Measurements from ENCODE around the gene PML. TPM values are rescaled to one million over a fixed set of nuclear protein-coding genes. Genes with fewer than 3 reads are reported as not detected.

PML gene
- polyA plus RNA-seq, 1 donor, result 45.5 TPM

DNA sequence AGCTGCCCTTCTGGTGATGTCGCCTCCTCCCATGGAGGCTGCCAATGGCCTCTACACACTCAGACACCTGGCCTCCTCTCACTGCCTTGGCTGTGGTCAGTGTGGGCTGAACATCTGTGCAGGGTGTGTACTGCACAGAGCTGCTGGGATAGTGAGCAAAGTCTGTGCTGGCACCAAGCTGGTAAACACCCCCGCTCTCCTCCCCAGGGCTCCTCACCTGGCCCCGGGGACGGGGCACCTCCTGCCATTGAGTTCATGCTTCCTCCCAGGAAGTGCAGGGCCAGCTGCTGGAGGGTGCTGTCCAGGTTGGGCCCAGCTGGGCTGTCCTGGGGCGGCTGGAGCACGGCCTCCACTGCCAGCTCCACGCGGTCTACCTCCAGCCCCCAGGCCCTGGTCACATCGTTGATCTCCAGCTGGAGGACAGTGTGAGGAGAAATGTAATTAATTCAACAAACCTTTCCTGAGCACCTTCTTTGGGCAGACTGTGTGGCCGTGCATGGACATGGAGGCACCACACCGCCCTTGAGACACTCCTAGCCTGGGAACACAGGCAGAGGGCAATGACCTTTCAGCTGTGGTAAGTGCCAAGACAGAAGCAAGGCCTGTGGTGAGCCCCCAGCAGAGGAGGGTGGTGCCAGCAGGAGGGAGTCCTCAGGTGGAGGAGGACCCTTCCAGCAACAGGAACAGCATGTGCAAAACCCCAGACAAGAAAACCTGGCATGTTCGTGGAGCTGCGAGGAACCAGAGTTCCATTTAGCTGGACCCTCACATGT is 9.2 kb upstream of the PML start:
- no peak for DNase-seq

- no peak for DNase-seq
These were observed 8.3 kb upstream of the PML start for GRCh38 chr15:73986055-73986775.

DNA sequence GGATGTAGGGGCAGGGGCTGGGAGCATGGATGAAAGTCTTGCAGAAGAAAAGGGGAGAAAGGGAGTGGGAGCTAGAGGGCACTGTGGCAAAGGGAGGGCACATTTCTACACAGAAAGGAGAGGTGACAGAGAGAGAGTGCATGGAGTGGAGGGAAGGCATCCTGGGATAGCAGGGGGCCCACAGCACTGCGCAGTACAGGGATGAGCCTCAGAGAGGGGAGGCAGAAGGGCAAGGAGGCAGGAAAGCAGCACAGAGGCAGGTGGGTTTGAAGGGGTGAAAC is 7.8 kb upstream of the PML start:
- no peak for DNase-seq

DNA sequence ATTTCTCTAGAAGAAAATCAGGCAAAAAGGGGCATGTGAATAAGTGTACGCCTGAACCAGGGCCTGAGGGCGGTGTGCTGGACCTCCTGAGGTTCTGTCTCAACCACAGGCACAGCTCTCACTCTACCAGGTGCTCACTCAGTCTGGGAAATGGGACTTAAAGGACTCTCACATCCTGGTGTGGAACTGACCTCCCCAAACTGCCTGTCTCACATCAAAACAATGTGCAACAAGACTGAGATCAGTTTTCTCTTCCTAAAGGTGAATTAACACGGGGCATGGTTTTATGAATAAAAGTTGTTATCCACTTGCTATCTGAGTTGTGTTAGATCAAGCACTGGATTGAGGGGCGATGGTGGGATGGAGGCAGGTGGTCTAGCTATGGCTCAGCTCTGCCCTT is 7.3 kb upstream of the PML start:
- no peak for DNase-seq

DNA sequence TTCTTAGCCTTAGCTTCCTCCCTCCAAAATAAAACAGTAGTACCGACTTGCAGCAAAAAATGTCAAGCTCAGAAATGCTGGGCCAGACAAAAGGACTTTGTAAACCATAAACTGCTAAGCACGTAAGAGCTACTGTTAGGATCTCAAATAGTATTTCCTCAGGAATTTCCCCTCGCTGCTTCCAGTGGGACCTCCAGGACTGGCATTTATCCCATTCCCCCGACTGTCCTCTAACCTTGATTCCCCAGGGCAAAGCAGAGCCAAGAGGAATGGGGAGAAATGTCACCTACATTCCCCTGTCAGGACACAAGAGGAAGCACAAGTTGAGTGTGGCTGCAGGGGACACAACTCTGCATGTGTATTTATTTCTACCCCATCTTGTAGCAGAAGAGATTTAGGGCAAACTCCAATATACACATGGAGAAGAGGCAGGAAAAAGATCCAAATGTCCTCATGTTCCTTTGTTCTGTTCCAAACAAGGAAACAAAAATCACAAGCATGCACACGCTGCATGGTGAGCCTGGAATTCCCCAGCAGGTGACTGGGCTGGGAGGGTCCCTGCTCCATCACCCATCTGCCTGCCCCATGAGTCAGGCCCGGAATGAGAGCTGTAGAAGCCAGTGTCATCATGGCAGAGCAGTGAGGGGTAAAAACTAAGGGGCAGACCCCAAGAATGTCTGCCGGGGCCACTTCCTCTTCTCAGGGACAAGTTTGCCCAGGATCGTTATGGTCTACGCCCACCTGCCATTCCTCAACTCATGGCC is 6.7 kb upstream of the PML start:
- no peak for DNase-seq

GRCh38 chr15:73988445-73988969 is 6.0 kb upstream of the PML start:
- DNase-seq, result no peak

DNA sequence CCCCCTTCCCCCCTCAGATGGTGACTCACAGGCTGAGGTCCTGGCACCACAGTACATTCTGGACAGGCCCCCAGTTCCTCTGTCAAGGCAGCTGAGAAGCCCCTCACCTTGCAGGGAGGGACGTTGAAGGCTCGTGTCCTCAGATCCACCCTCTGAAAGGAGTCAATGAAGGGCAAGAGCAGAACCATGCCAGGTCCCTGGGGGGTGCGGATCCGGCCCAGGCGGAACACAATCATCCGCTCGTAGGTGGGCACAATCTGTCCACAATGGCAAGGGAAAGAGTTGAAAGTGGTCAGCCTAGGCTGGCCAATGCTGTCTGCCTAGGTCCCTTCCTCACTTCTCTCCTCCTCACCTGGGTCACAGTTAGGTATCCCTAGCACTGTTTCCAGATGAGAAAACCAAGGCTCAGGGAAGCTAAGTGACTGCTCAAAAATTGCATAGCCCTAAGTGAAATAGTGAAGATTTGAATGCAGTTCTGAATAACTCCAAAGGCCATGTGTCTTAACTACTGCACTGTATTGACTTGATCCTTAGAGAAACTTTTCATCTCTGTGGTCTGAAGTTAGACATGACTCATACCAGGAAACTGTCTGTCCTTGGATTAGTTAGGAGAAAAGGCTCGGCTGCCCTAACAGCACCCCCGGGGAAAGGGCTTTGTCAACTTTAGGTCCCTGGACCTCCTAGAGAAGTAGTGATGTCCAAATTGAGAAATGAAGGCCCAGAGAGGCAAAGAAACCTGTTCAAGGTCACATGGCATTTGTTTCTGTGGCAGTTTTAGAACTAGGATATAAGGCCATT is 5.3 kb upstream of the PML start:
- DNase-seq, result no peak

GRCh38 chr15:73990250-73991005 is 4.1 kb upstream of the PML start:
- DNase-seq, result no peak

DNA sequence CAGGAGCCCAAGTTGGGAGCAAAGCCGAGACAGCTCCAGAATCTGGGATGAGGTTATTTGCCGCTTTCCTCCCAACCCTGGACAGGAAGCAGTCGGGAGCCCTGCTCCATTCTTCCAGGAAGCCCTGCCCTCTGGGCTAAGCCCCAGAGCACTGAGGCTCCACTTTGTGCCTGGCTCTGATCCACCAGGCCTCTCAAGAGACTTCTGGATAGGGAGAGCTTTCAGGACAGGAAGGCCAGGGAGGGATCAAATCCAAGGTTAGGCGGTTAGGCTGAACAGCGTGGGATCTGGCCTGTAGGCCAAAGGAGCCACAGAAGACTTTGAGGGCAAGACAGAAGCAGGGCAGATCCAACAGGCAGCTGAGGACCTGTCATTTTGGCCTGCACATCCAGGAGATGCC is 3.3 kb upstream of the PML start:
- no peak for DNase-seq

DNA sequence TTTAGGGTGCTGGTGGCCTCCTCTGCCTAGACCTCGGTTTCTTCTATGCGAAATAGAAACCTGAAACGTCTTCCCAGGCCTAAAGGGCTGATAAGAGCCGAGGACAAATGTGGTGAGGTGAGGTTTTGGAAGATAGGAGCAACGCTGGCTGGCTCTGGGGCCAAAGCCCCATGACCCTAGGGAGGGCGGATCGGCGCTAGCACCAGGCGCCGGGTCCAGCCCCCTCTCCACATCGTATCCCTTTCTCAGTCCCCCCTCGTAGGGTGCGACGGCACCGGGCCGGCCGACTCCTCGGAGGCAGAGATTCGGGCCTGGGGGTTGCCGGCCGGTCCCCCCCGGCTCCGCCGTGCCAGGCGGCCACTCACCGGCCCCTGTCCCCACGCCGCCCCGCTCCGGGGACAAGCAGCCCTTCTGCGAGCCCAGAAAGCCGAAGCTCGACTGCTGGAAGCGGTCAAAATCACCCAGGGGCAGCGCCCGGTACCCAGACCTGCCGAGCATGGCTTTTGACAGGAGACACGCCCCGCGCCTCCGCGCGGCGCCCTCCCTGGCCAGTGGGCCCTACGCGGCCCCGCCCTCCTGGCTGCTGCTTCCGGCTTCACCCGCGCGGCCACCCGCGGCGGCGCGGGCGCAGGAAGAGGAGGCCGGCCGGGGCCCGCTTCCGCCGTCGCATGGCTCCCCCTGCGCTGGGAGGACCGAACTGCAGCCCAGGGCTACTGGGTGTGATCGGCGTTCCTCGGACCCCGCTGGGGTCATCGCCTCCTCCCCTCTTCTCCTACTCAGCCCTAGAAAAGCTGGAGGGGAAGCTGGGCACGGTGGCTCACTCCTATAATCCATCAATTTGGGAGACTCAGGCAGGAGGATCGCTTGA is 2.6 kb upstream of the PML start, which contains the start of gene STOML1:
Gene STOML1, minus strand, starts transcription at position 570 of the 868 bp plus-strand sequence. Its CDS starts 72 bp downstream, at position 498.
- peak; percentile 95 for DNase-seq

GRCh38 chr15:73992594-73992898 is 2.0 kb upstream of the PML start:
- no peak for DNase-seq

DNA sequence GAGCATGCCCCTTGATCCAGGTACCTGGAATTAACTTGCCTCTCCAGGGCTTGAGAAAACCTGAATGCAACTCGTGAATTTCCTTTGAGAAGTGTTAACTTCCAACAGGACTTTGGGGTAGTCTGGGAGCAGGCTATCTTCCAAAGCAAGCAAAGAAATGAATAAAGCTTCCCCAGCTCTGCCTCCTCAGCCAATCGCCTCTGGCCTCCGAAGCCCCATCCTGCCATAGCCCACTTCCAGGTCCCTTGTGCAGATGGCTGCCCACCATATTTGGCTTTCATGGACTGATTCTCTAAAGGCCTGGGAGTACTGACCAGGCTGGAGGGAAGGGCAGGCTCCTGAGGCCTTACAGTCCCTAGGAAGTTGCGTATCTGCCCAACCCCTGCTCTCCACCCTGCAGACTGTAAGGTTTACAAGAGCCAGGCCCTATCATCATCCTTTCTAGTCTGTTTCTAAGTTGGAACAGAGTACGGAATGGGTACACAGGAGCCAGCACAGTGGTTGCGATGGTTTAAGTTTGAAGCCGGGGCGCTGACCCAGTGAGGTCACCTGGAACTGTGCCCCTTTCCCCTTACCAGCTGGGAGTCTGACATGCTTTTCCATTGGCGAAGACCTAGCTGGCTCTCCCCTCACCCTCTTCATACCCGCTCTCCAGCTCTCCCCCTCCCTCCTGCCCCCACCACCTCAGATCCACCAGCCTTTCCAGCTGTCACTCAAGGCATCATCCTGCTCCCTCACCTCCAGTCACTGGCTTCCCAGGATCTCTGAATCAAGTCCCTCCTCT is 1.1 kb upstream of the PML start:
- no peak for DNase-seq

GRCh38 chr15:73994912-73995622 is 551 bp downstream of the PML start:
- DNase-seq, result no peak

DNA sequence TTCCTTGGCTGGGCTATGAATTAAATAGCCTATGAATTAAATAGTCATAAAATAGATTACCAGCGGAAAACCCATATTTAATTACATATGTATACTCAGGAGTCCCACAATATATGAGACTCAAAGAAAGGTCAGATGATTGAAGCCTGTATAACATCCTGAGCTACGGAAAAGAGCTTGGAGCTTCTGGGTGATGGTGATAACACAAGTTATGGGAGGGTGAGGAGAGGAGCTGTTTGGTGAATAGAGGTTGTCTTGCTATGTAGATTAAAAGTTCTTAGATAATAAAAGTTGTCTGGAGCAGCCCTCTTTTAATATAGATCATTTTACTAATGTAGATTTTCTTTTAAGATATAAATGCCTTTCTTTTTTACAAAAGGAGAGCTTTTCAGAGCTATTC is 1.8 kb downstream of the PML start:
- DNase-seq, result no peak

- no peak for DNase-seq
These were observed 2.4 kb downstream of the PML start for GRCh38 chr15:73996939-73997338.

GRCh38 chr15:73997986-73998385 is 3.5 kb downstream of the PML start:
- no peak for DNase-seq

- DNase-seq, result no peak
These were observed 12.5 kb downstream of the PML start for GRCh38 chr15:74006774-74007639.

GRCh38 chr15:74007820-74008371 is 13.4 kb downstream of the PML start:
- no peak for DNase-seq
